GM15510 (cell line): ENCODE data around the gene UGT1A1.

ENCODE experiments used
- POLR2A ChIP-seq: IDR thresholded peaks from 3 replicates; pipeline ENCODE4 v1.6.1; 2011; ENCODE audit warnings: borderline replicate concordance; ENCODE audit not compliant: insufficient read length; ENCODE audit errors: extremely low read depth

UGT1A1 gene

GRCh38 chr2:233802132-233802815 lies 42.2 kb downstream of the UGT1A1 start:
- no peak for TF ChIP-seq POLR2A

GRCh38 chr2:233803292-233803911 lies 43.3 kb downstream of the UGT1A1 start:
- no peak for TF ChIP-seq POLR2A

- no peak for TF ChIP-seq POLR2A
These were observed 43.9 kb downstream of the UGT1A1 start for GRCh38 chr2:233803994-233804393.

GRCh38 chr2:233807215-233807865 lies 47.3 kb downstream of the UGT1A1 start:
- TF ChIP-seq POLR2A = no peak

GRCh38 chr2:233807966-233808935 lies 48.2 kb downstream of the UGT1A1 start:
- TF ChIP-seq POLR2A = no peak

- no peak for TF ChIP-seq POLR2A
These were observed 50.3 kb downstream of the UGT1A1 start for GRCh38 chr2:233810385-233810784.

- no peak for TF ChIP-seq POLR2A
These were observed 51.0 kb downstream of the UGT1A1 start for GRCh38 chr2:233811087-233811486.

- TF ChIP-seq POLR2A = no peak
These were observed 51.7 kb downstream of the UGT1A1 start for GRCh38 chr2:233811732-233812131.

GRCh38 chr2:233813236-233814055 lies 53.4 kb downstream of the UGT1A1 start:
- TF ChIP-seq POLR2A = no peak

- TF ChIP-seq POLR2A = no peak
These were observed 54.2 kb downstream of the UGT1A1 start for GRCh38 chr2:233814056-233814835.

- TF ChIP-seq POLR2A = no peak
These were observed 55.8 kb downstream of the UGT1A1 start for GRCh38 chr2:233815861-233816260.

- no peak for TF ChIP-seq POLR2A
These were observed 56.3 kb downstream of the UGT1A1 start for GRCh38 chr2:233816334-233816733.

GRCh38 chr2:233816771-233817170 lies 56.7 kb downstream of the UGT1A1 start:
- no peak for TF ChIP-seq POLR2A
